SK-N-SH treated with all-trans-retinoic acid at 6 μM for 48 hours (cell line): Measurements from ENCODE around the gene COMT.

Source experiments
- ATAC-seq: fragments of 200-7000 bp; cut with Tn5 transposase; 3 replicates; pipeline ENCODE4 v1.9.1; 2020; ENCODE audit warnings: mild to moderate bottlenecking, moderate library complexity
- ARNTL ChIP-seq: fragments of 450-650 bp; formaldehyde crosslinking; IDR thresholded peaks from 2 replicates; pipeline ENCODE4 v1.5.0; 2020; ENCODE audit warnings: low read depth, mild to moderate bottlenecking, moderate library complexity, borderline replicate concordance
- BACH2 ChIP-seq: fragments of 250-450 bp; sonication (Bioruptor Pico); IDR thresholded peaks from 2 replicates; pipeline ENCODE4 v1.9.0; 2021; ENCODE audit warnings: mild to moderate bottlenecking, borderline replicate concordance
- CSDC2 ChIP-seq: fragments of 250-450 bp; sonication (Bioruptor Pico); IDR thresholded peaks from 2 replicates; pipeline ENCODE4 v1.5.0; 2020; ENCODE audit warnings: mild to moderate bottlenecking, moderate library complexity
- ESRRG ChIP-seq: fragments of 250-450 bp; sonication (Bioruptor Pico); IDR thresholded peaks from 2 replicates; pipeline ENCODE4 v1.6.1; 2021; ENCODE audit warnings: mild to moderate bottlenecking
- GLIS3 ChIP-seq: fragments of 250-450 bp; sonication (Bioruptor Pico); IDR thresholded peaks from 2 replicates; pipeline ENCODE4 v1.5.0; 2020; ENCODE audit warnings: mild to moderate bottlenecking, moderate library complexity
- ISL1 ChIP-seq: fragments of 250-450 bp; sonication (Bioruptor Pico); IDR thresholded peaks from 2 replicates; pipeline ENCODE4 v2.1.2; 2022; ENCODE audit warnings: mild to moderate bottlenecking, moderate library complexity
- OSR1 ChIP-seq: fragments of 250-450 bp; sonication (Bioruptor Pico); IDR thresholded peaks from 2 replicates; pipeline ENCODE4 v1.8.0; 2022; ENCODE audit warnings: moderate library complexity, mild to moderate bottlenecking, inconsistent platforms
- PPARA ChIP-seq: fragments of 250-450 bp; sonication (Bioruptor Pico); IDR thresholded peaks from 2 replicates; pipeline ENCODE4 v1.5.0; 2020; ENCODE audit warnings: mild to moderate bottlenecking, borderline replicate concordance
- RARB ChIP-seq: fragments of 250-450 bp; sonication (Bioruptor Pico); IDR thresholded peaks from 2 replicates; pipeline ENCODE4 v1.8.0; 2021; ENCODE audit warnings: mild to moderate bottlenecking, moderate library complexity
- SNAI2 ChIP-seq: fragments of 250-450 bp; sonication (Bioruptor Pico); IDR thresholded peaks from 2 replicates; pipeline ENCODE4 v1.5.0; 2020; ENCODE audit warnings: mild to moderate bottlenecking, moderate library complexity
- TCF4 ChIP-seq: fragments of 250-450 bp; sonication (Bioruptor Pico); IDR thresholded peaks from 2 replicates; pipeline ENCODE4 v1.8.0; 2021; ENCODE audit warnings: mild to moderate bottlenecking, moderate library complexity, borderline replicate concordance
- TOX ChIP-seq: fragments of 250-450 bp; sonication (Bioruptor Pico); IDR thresholded peaks from 2 replicates; pipeline ENCODE4 v1.8.0; 2021; ENCODE audit warnings: mild to moderate bottlenecking, moderate library complexity, borderline replicate concordance
- ZC3H10 ChIP-seq: fragments of 250-450 bp; sonication (Bioruptor Pico); IDR thresholded peaks from 2 replicates; pipeline ENCODE4 v1.5.1; 2021; ENCODE audit warnings: mild to moderate bottlenecking, moderate library complexity
- ZFP3 ChIP-seq: fragments of 250-450 bp; sonication (Bioruptor Pico); IDR thresholded peaks from 2 replicates; pipeline ENCODE4 v1.5.0; 2020; ENCODE audit warnings: mild to moderate bottlenecking, moderate library complexity
- ZFP30 ChIP-seq: fragments of 450-650 bp; formaldehyde crosslinking; IDR thresholded peaks from 2 replicates; pipeline ENCODE4 v1.5.0; 2022; ENCODE audit warnings: mild to moderate bottlenecking, moderate library complexity
- ZNF565 ChIP-seq: fragments of 450-650 bp; formaldehyde crosslinking; conservative IDR thresholded peaks from 2 replicates; pipeline ENCODE4 v1.5.0; 2020; ENCODE audit warnings: low read depth, mild to moderate bottlenecking, moderate library complexity
- ZNF8 ChIP-seq: fragments of 450-650 bp; formaldehyde crosslinking; IDR thresholded peaks from 2 replicates; pipeline ENCODE4 v1.5.0; 2020; ENCODE audit warnings: mild to moderate bottlenecking, moderate library complexity
- TF ChIP-seq, protein P1 (sequence below): fragments of 250-450 bp; sonication (Bioruptor Pico); IDR thresholded peaks from 2 replicates; pipeline ENCODE4 v1.5.1; 2020; ENCODE audit warnings: low read depth, mild to moderate bottlenecking, moderate library complexity
- TF ChIP-seq, protein P2 (sequence below): fragments of 250-450 bp; sonication (Bioruptor Pico); IDR thresholded peaks from 2 replicates; pipeline ENCODE4 v1.5.0; 2020; ENCODE audit warnings: mild to moderate bottlenecking, moderate library complexity
- TF ChIP-seq, protein P3 (sequence below): fragments of 250-450 bp; sonication (Bioruptor Pico); IDR thresholded peaks from 2 replicates; pipeline ENCODE4 v1.8.0; 2020; ENCODE audit warnings: mild to moderate bottlenecking, moderate library complexity, borderline replicate concordance
- TF ChIP-seq, protein P4 (sequence below): fragments of 250-450 bp; sonication (Bioruptor Pico); IDR thresholded peaks from 2 replicates; pipeline ENCODE4 v1.5.1; 2021; ENCODE audit warnings: mild to moderate bottlenecking, moderate library complexity

COMT gene

DNA sequence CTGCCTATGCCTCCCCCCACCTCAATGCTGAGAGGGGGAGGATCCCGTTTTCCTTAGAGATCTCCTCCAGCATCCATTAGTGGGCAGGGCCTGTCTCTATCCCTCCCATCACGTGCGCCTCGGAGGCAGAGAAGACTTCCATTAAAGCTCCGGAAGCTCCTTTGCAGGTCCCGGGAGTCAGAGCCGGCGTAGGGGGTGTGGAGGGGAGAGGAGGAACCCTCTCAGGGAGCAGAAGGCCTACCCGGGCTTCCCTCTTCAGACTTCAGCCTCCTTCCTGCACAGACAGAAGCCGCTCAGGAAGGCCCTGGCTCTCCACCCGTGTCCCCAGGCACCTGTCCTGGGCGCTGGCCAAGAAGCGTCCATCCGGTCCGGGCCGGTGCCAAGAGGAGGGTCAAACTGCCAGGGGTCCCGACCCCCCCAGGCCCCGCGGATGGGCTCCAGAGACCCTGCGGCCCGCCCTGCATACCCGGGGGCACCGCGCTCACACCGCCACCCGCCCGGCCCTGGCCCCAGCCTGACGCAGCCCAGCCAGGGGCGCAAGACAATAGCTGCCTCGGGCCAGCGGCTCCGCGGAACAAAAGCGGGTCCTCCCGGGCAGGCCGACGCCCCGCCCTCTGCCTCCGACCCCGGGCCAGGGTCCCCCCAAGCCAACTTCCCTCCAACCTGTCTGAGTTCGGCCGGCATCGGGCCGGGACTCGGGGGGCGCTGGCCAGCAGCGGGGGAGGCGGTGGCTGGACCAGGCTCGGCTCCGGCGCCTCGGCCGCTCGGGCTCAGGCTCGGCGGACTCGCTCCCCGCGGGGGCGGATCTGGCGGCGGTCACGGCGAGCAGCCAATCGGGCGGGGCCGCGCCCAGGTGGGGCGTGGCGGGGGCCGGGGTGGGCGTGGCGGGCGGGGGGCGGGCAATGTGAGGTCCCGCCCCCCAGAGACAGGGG is 45.1 kb downstream of the COMT start (continued):
- TF ChIP-seq, protein P1, sequence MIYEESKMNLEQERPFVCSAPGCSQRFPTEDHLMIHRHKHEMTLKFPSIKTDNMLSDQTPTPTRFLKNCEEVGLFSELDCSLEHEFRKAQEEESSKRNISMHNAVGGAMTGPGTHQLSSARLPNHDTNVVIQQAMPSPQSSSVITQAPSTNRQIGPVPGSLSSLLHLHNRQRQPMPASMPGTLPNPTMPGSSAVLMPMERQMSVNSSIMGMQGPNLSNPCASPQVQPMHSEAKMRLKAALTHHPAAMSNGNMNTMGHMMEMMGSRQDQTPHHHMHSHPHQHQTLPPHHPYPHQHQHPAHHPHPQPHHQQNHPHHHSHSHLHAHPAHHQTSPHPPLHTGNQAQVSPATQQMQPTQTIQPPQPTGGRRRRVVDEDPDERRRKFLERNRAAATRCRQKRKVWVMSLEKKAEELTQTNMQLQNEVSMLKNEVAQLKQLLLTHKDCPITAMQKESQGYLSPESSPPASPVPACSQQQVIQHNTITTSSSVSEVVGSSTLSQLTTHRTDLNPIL: no peak
- no peak for TF ChIP-seq ZC3H10 (CRISPR knock-in tag)
- TF ChIP-seq, protein P2, sequence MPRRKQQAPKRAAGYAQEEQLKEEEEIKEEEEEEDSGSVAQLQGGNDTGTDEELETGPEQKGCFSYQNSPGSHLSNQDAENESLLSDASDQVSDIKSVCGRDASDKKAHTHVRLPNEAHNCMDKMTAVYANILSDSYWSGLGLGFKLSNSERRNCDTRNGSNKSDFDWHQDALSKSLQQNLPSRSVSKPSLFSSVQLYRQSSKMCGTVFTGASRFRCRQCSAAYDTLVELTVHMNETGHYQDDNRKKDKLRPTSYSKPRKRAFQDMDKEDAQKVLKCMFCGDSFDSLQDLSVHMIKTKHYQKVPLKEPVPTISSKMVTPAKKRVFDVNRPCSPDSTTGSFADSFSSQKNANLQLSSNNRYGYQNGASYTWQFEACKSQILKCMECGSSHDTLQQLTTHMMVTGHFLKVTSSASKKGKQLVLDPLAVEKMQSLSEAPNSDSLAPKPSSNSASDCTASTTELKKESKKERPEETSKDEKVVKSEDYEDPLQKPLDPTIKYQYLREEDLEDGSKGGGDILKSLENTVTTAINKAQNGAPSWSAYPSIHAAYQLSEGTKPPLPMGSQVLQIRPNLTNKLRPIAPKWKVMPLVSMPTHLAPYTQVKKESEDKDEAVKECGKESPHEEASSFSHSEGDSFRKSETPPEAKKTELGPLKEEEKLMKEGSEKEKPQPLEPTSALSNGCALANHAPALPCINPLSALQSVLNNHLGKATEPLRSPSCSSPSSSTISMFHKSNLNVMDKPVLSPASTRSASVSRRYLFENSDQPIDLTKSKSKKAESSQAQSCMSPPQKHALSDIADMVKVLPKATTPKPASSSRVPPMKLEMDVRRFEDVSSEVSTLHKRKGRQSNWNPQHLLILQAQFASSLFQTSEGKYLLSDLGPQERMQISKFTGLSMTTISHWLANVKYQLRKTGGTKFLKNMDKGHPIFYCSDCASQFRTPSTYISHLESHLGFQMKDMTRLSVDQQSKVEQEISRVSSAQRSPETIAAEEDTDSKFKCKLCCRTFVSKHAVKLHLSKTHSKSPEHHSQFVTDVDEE (CRISPR knock-in tag): no peak

DNA sequence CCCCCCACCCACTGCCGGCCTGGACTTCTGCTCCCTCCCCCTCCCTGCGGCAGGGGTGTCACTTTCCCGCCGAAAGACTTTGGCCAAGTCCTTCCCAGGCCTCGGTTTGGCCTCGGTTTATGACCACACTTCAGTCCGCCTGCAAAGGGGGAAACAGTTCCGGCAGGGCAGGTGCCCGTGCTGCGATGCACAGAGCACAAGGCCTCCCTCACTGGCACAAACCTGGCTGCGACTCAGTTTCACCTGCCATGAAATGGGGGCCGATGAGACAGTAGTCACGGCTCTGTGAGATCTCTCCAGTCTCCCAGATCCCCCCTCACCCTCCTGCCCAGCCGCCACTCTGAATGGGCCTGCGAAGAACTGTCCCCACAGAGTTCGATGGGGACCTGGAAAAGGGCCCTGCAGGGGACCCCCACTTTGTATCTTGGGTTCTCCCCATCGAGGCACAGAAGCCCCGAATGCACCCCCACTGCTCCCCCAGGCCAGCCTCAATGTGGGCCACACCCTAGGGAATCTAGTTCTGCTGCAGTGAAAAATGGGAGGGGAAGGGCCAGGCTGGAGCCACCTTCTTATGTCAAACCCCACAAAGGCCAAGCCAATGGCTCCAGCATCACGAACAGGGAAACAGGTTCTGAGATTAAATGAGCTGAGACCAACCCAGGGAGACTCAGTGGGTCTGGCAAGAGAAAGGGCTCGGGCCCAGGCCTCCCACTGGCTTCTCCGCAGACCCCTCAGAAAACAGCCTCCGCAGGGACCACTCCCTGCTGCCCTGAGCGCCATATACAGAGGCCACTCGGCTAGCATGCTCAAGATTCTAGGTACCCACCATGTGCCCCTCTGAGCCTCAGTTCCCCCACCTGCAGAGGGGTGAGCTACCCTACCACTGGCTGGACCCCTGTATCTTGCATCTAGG is 46.1 kb downstream of the COMT start:
- ATAC-seq: no peak
- TF ChIP-seq ZNF8 (CRISPR knock-in tag) (no peak), OSR1 (CRISPR knock-in tag) (no peak), RARB (CRISPR knock-in tag) (no peak), ZC3H10 (CRISPR knock-in tag) (no peak), ISL1 (no peak), TOX (CRISPR knock-in tag) (no peak), GLIS3 (CRISPR knock-in tag) (no peak), PPARA (CRISPR knock-in tag) (no peak), ARNTL (CRISPR knock-in tag) (no peak), ZFP30 (no peak), CSDC2 (no peak), TCF4 (CRISPR knock-in tag) (no peak), ZFP3 (CRISPR knock-in tag) (no peak), ESRRG (CRISPR knock-in tag) (no peak), SNAI2 (no peak)
- TF ChIP-seq, protein P3, sequence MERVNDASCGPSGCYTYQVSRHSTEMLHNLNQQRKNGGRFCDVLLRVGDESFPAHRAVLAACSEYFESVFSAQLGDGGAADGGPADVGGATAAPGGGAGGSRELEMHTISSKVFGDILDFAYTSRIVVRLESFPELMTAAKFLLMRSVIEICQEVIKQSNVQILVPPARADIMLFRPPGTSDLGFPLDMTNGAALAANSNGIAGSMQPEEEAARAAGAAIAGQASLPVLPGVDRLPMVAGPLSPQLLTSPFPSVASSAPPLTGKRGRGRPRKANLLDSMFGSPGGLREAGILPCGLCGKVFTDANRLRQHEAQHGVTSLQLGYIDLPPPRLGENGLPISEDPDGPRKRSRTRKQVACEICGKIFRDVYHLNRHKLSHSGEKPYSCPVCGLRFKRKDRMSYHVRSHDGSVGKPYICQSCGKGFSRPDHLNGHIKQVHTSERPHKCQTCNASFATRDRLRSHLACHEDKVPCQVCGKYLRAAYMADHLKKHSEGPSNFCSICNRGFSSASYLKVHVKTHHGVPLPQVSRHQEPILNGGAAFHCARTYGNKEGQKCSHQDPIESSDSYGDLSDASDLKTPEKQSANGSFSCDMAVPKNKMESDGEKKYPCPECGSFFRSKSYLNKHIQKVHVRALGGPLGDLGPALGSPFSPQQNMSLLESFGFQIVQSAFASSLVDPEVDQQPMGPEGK (CRISPR knock-in tag): no peak
- TF ChIP-seq, protein P4, sequence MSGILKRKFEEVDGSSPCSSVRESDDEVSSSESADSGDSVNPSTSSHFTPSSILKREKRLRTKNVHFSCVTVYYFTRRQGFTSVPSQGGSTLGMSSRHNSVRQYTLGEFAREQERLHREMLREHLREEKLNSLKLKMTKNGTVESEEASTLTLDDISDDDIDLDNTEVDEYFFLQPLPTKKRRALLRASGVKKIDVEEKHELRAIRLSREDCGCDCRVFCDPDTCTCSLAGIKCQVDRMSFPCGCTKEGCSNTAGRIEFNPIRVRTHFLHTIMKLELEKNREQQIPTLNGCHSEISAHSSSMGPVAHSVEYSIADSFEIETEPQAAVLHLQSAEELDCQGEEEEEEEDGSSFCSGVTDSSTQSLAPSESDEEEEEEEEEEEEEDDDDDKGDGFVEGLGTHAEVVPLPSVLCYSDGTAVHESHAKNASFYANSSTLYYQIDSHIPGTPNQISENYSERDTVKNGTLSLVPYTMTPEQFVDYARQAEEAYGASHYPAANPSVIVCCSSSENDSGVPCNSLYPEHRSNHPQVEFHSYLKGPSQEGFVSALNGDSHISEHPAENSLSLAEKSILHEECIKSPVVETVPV (CRISPR knock-in tag): no peak

DNA sequence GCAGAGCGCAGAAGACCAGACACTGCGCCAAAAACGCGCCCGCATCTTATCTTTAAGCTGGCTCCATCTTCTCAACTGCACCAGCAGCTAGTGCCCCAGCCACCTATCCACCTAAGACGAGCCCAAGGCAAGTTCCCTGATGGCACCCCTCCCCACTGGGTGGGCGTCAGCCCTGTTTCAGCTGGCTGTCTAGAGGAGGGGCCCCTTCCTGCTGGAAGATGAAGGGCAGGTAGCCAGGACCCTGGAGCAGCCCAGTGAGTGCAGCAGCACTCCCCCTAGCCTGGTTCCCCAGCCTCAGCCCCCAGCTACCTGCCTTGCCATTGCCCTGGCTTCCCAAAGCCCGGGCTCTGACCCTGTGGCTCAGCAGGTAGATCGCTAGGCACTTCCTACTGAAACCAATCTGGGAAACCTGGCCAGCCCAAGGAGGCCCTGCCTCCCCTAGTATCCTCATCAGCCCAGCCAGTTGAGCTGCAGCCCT is 46.8 kb downstream of the COMT start:
- no peak for ATAC-seq
- no peak for TF ChIP-seq ZNF565 (CRISPR knock-in tag)
- TF ChIP-seq, protein P4 (CRISPR knock-in tag): no peak
- no peak for TF ChIP-seq RARB (CRISPR knock-in tag)
- TF ChIP-seq ZFP3 (CRISPR knock-in tag): no peak
- TF ChIP-seq ESRRG (CRISPR knock-in tag): no peak
- TF ChIP-seq GLIS3 (CRISPR knock-in tag): no peak
- TF ChIP-seq ARNTL (CRISPR knock-in tag): no peak
- no peak for TF ChIP-seq ZFP30
- TF ChIP-seq ISL1: no peak
- no peak for TF ChIP-seq TOX (CRISPR knock-in tag)
- no peak for TF ChIP-seq CSDC2
- TF ChIP-seq BACH2 (CRISPR knock-in tag): no peak
- TF ChIP-seq, protein P3 (CRISPR knock-in tag): no peak
- no peak for TF ChIP-seq ZNF8 (CRISPR knock-in tag)
- TF ChIP-seq OSR1 (CRISPR knock-in tag): no peak
